Fibroblast of lung (primary cell): ENCODE measurements around the gene OPTC. TPM values are rescaled to one million over a fixed set of nuclear protein-coding genes. Genes with fewer than 3 reads are reported as not detected.

Source experiments
- DNase-seq, 2 donors: peaks; one replicate each; pipeline versions ENCODE4 v3.0.0 to v3.0.0-alpha.2; 2010; ENCODE audit warnings: low read depth in 2 of 2
- H2AFZ ChIP-seq: 2 replicates; pipeline ENCODE4 v1.5.1; 2012; ENCODE audit warnings: low read length, control low read depth, inconsistent platforms
- H3K27ac ChIP-seq: 2 replicates; pipeline ENCODE4 v1.5.1; 2011; ENCODE audit warnings: low read length, control low read depth; ENCODE audit not compliant: insufficient read depth
- H3K27me3 ChIP-seq: 2 replicates; pipeline ENCODE4 v1.5.1; 2011; ENCODE audit warnings: mild to moderate bottlenecking, low read length; ENCODE audit not compliant: control insufficient read depth, insufficient read depth
- H3K36me3 ChIP-seq: 2 replicates; pipeline ENCODE4 v1.5.1; 2011; ENCODE audit warnings: low read length; ENCODE audit not compliant: control insufficient read depth, insufficient read depth
- H3K4me1 ChIP-seq: 2 replicates; pipeline ENCODE4 v1.5.1; 2011; ENCODE audit warnings: low read length; ENCODE audit not compliant: control insufficient read depth, insufficient read depth; ENCODE audit errors: extremely low read depth
- H3K4me2 ChIP-seq: 2 replicates; pipeline ENCODE4 v1.5.1; 2011; ENCODE audit warnings: low read length, control low read depth; ENCODE audit not compliant: insufficient read depth; ENCODE audit errors: extremely low read depth
- H3K4me3 ChIP-seq, 4 experiments: fragments of 200-600 bp in 1 of 4; sonication (generic) in 1 of 4; replicated peaks in 1 of 4; 2 replicates each; pipeline ENCODE4 v1.5.1; 2011 to 2016; ENCODE audit warnings: low read length in 4 of 4, low read depth in 3 of 4, mild to moderate bottlenecking in 3 of 4, control low read depth in 2 of 4, inconsistent platforms in 1 of 4, mixed read lengths in 1 of 4; ENCODE audit not compliant: insufficient read depth in 1 of 4; ENCODE audit errors: control extremely low read depth in 1 of 4
- H3K79me2 ChIP-seq: 2 replicates; pipeline ENCODE4 v1.5.1; 2012; ENCODE audit warnings: mild to moderate bottlenecking, low read length, inconsistent platforms; ENCODE audit not compliant: control insufficient read depth, insufficient read depth
- H3K9ac ChIP-seq: 2 replicates; pipeline ENCODE4 v1.5.1; 2011; ENCODE audit warnings: mild to moderate bottlenecking, low read length, control low read depth; ENCODE audit not compliant: insufficient read depth
- H3K9me3 ChIP-seq: 2 replicates; pipeline ENCODE4 v1.5.1; 2012; ENCODE audit warnings: low read depth, low read length; ENCODE audit not compliant: control insufficient read depth, insufficient read depth
- H4K20me1 ChIP-seq: 2 replicates; pipeline ENCODE4 v1.5.1; 2011; ENCODE audit warnings: low read length; ENCODE audit not compliant: control insufficient read depth, insufficient read depth; ENCODE audit errors: extremely low read depth
- EZH2 ChIP-seq: IDR thresholded peaks from 2 replicates; pipeline ENCODE4 v1.5.1; 2012; ENCODE audit warnings: low read length, control low read depth, mild to moderate bottlenecking; ENCODE audit errors: missing control alignments
- polyA plus RNA-seq, 2 donors: library from polyadenylated mRNA; depleted of rRNA in 1 of 2; stranded (reverse) in 1 of 2; unstranded in 1 of 2; fragments of >200 nt; gene quantifications; 2 replicates each; pipeline ENCODE4 v1.2.1, GENCODE V29; 2011 to 2012; ENCODE audit warnings: missing spikeins in 1 of 2
- total RNA-seq: library from RNA; depleted of rRNA; stranded (reverse); fragments of >200 nt; gene quantifications from 2 replicates; pipeline ENCODE4 v1.2.1, GENCODE V29; 2014
- TF ChIP-seq, protein P1 (sequence below), 2 donors: IDR thresholded peaks in 1 of 2; conservative IDR thresholded peaks in 1 of 2; 1 replicate in 1 of 2; 2 replicates in 1 of 2; pipeline ENCODE4 v1.5.1; 2011 to 2012; ENCODE audit warnings: low read length in 2 of 2, control low read depth in 1 of 2, inconsistent platforms in 1 of 2, low read depth in 1 of 2, mild to moderate bottlenecking in 1 of 2

The OPTC gene
- total and polyA plus RNA-seq, 2 donors (not counting 1 experiment from before 2014, with no cell fraction given) = not detected

DNA sequence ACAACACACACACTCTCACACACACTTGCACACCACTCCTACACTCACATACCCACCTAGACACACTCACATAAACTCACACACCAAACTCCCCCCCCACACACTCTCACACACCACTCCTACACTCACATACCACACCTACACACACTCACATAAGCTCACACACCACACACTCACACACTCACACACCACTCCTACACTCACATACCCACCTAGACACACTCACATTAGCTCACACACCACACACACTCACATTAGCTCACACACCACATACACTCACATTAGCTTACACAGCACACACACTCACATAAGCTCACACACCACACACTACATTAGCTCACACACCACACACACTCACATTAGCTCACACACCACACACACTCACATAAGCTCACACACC is 33.1 kb downstream of the OPTC start:
- Histone ChIP-seq H3K79me2 (no peaks in the 10 kb centered on the region), H3K4me1 (peaks cover 2% of the 10 kb centered on the region), H3K27ac (no peak overlapping the region), H3K36me3 (no peaks in the 10 kb centered on the region), H3K4me2 (no peak overlapping the region), H3K9me3 (no peaks in the 10 kb centered on the region), H3K27me3 (no peaks in the 10 kb centered on the region), H3K4me3 (no peak overlapping the region), H3K9ac (no peak overlapping the region), H2AFZ (no peak overlapping the region), H4K20me1 (no peaks in the 10 kb centered on the region)
- DNase-seq = no peak
- no peak for TF ChIP-seq EZH2
- TF ChIP-seq, protein P1, sequence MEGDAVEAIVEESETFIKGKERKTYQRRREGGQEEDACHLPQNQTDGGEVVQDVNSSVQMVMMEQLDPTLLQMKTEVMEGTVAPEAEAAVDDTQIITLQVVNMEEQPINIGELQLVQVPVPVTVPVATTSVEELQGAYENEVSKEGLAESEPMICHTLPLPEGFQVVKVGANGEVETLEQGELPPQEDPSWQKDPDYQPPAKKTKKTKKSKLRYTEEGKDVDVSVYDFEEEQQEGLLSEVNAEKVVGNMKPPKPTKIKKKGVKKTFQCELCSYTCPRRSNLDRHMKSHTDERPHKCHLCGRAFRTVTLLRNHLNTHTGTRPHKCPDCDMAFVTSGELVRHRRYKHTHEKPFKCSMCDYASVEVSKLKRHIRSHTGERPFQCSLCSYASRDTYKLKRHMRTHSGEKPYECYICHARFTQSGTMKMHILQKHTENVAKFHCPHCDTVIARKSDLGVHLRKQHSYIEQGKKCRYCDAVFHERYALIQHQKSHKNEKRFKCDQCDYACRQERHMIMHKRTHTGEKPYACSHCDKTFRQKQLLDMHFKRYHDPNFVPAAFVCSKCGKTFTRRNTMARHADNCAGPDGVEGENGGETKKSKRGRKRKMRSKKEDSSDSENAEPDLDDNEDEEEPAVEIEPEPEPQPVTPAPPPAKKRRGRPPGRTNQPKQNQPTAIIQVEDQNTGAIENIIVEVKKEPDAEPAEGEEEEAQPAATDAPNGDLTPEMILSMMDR (conservative IDR thresholded peaks at IDR 0.05 in 1 of 2, IDR thresholded peaks at IDR 0.05 in 1 of 2; ENCODE audit: low read depth in 1 of 2, low read length in 2 of 2) = no peak

DNA sequence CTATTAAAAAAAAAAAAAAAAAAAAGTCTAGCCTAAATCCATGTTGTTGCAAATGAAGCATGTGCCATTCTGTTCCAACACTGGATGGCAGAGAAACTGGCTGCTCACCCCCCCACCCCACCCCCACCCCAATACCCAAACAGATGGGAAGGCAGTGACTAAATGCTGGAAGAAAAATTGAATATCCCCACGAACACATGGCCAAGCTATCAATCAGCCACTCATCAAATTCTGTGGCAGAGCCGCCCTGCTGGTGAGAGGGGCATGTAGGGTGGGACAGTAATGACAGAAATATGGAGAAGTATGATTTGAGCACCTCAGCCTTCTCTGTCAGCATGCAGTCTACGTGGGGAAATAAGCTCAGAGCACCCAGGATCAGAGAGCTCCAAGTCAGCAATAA is 34.1 kb downstream of the OPTC start:
- H3K27me3 ChIP-seq = no peaks in the 10 kb centered on the region
- H2AFZ ChIP-seq = no peak overlapping the region
- no peak for DNase-seq
- no peaks in the 10 kb centered on the region for H3K36me3 ChIP-seq
- no peaks in the 10 kb centered on the region for H3K9me3 ChIP-seq
- no peak overlapping the region for H3K4me2 ChIP-seq
- peaks cover 2% of the 10 kb centered on the region for H3K4me1 ChIP-seq
- no peak overlapping the region for H3K4me3 ChIP-seq
- H3K27ac ChIP-seq = no peak overlapping the region
- H3K9ac ChIP-seq = no peak overlapping the region
- H4K20me1 ChIP-seq = no peaks in the 10 kb centered on the region
- TF ChIP-seq EZH2 = no peak
- TF ChIP-seq, protein P1 (conservative IDR thresholded peaks at IDR 0.05 in 1 of 2, IDR thresholded peaks at IDR 0.05 in 1 of 2; ENCODE audit: low read depth in 1 of 2, low read length in 2 of 2) = no peak
- H3K79me2 ChIP-seq = no peaks in the 10 kb centered on the region

DNA sequence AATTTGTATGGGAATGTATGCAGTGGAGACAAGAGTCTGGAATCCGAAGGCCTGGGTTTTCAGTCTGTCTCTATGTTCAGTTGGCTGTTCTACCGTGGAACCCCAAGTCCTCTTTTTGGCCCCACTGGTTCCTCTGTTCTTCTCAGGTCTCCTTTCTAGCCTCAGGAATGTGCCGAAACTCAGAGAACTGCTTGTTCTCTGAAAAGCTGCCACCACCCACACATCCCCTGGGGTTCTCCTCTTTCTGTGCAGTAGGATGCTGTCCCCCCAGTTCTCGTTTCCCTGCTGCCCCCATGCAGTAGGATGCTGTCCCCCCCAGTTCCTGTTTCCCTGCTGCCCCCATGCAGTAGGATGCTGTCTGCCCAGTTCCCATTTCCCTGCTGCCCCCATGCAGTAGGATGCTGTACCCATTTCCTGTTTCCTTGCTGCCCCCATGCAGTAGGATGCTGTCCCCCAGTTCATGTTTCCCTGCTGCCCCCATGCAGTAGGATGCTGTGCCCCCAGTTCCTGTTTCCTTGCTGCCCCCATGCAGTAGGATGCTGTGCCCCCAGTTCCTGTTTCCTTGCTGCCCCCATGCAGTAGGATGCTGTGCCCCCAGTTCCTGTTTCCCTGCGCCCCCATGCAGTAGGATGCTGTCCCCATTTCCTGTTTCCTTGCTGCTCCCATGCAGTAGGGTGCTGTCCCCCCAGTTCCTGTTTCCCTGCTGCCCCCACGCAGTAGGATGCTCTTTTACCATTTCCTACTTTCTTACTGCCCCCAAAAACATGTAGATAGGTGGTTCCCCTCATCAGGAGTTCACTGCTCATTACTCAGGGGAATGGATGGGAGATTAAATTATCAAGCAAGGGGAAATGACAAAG is 35.3 kb downstream of the OPTC start:
- H3K9ac ChIP-seq = no peak overlapping the region
- H3K4me3 ChIP-seq = no peak overlapping the region
- H3K36me3 ChIP-seq = no peaks in the 10 kb centered on the region
- H3K4me1 ChIP-seq = peaks cover 9% of the 10 kb centered on the region
- H3K27ac ChIP-seq = no peak overlapping the region
- H3K9me3 ChIP-seq = no peaks in the 10 kb centered on the region
- no peaks in the 10 kb centered on the region for H3K79me2 ChIP-seq
- H2AFZ ChIP-seq = no peak overlapping the region
- DNase-seq = no peak
- no peak overlapping the region for H3K4me2 ChIP-seq
- H3K27me3 ChIP-seq = no peaks in the 10 kb centered on the region
- no peak for TF ChIP-seq EZH2
- TF ChIP-seq, protein P1 (conservative IDR thresholded peaks at IDR 0.05 in 1 of 2, IDR thresholded peaks at IDR 0.05 in 1 of 2; ENCODE audit: low read depth in 1 of 2, low read length in 2 of 2) = no peak
- H4K20me1 ChIP-seq = no peaks in the 10 kb centered on the region
